Measurements from ENCODE around the gene SLCO3A1.

The SLCO3A1 gene

GRCh38 chr15:91896341-91897055 lies 43.0 kb downstream of the SLCO3A1 start:
- H3K9me3 ChIP-seq (ENCODE audit: low read length): no peaks in the 10 kb centered on the region
- no peaks in the 10 kb centered on the region for H3K36me3 ChIP-seq (ENCODE audit: insufficient read depth, low read length)
- H3K27ac ChIP-seq (ENCODE audit: low read depth, low read length): no peak overlapping the region
- no peak overlapping the region for H3K9ac ChIP-seq (ENCODE audit: low read length)
- H3K4me1 ChIP-seq (ENCODE audit: insufficient read depth, low read length): no peaks in the 10 kb centered on the region
- no peaks in the 10 kb centered on the region for H3K27me3 ChIP-seq (ENCODE audit: control insufficient read depth in 1 of 2, insufficient read depth in 2 of 2, low read length in 2 of 2)
- no peak overlapping the region for H3K4me3 ChIP-seq (ENCODE audit: low read depth in 1 of 2, low read length in 2 of 2)

- Histone ChIP-seq H3K27ac (ENCODE audit: low read depth, low read length) (no peak overlapping the region), H3K4me1 (ENCODE audit: insufficient read depth, low read length) (no peaks in the 10 kb centered on the region), H3K27me3 (ENCODE audit: control insufficient read depth in 1 of 2, insufficient read depth in 2 of 2, low read length in 2 of 2) (no peaks in the 10 kb centered on the region), H3K4me3 (ENCODE audit: low read depth in 1 of 2, low read length in 2 of 2) (no peak overlapping the region), H3K36me3 (ENCODE audit: insufficient read depth, low read length) (no peaks in the 10 kb centered on the region), H3K9ac (ENCODE audit: low read length) (no peak overlapping the region), H3K9me3 (ENCODE audit: low read length) (no peaks in the 10 kb centered on the region)
Observed at GRCh38 chr15:91897585-91898372, 44.3 kb downstream of the SLCO3A1 start.

GRCh38 chr15:91898843-91899242 lies 45.3 kb downstream of the SLCO3A1 start:
- H3K27ac ChIP-seq (ENCODE audit: low read depth, low read length): no peak overlapping the region
- no peaks in the 10 kb centered on the region for H3K27me3 ChIP-seq (ENCODE audit: control insufficient read depth in 1 of 2, insufficient read depth in 2 of 2, low read length in 2 of 2)
- no peaks in the 10 kb centered on the region for H3K9me3 ChIP-seq (ENCODE audit: low read length)
- no peaks in the 10 kb centered on the region for H3K4me1 ChIP-seq (ENCODE audit: insufficient read depth, low read length)
- H3K9ac ChIP-seq (ENCODE audit: low read length): no peak overlapping the region
- no peaks in the 10 kb centered on the region for H3K36me3 ChIP-seq (ENCODE audit: insufficient read depth, low read length)
- H3K4me3 ChIP-seq (ENCODE audit: low read depth in 1 of 2, low read length in 2 of 2): no peak overlapping the region

- Histone ChIP-seq H3K4me3 (ENCODE audit: low read depth in 1 of 2, low read length in 2 of 2) (no peak overlapping the region), H3K27me3 (ENCODE audit: control insufficient read depth in 1 of 2, insufficient read depth in 2 of 2, low read length in 2 of 2) (no peaks in the 10 kb centered on the region), H3K27ac (ENCODE audit: low read depth, low read length) (no peak overlapping the region), H3K9ac (ENCODE audit: low read length) (no peak overlapping the region), H3K9me3 (ENCODE audit: low read length) (no peaks in the 10 kb centered on the region), H3K4me1 (ENCODE audit: insufficient read depth, low read length) (no peaks in the 10 kb centered on the region), H3K36me3 (ENCODE audit: insufficient read depth, low read length) (no peaks in the 10 kb centered on the region)
Observed at GRCh38 chr15:91904942-91905341, 51.4 kb downstream of the SLCO3A1 start.

GRCh38 chr15:91908391-91908790 lies 54.9 kb downstream of the SLCO3A1 start:
- Histone ChIP-seq H3K36me3 (ENCODE audit: insufficient read depth, low read length) (no peaks in the 10 kb centered on the region), H3K9ac (ENCODE audit: low read length) (no peak overlapping the region), H3K27me3 (ENCODE audit: control insufficient read depth in 1 of 2, insufficient read depth in 2 of 2, low read length in 2 of 2) (no peaks in the 10 kb centered on the region), H3K27ac (ENCODE audit: low read depth, low read length) (no peak overlapping the region), H3K4me3 (ENCODE audit: low read depth in 1 of 2, low read length in 2 of 2) (no peak overlapping the region), H3K9me3 (ENCODE audit: low read length) (no peaks in the 10 kb centered on the region), H3K4me1 (ENCODE audit: insufficient read depth, low read length) (no peaks in the 10 kb centered on the region)

GRCh38 chr15:91909111-91909510 lies 55.6 kb downstream of the SLCO3A1 start:
- Histone ChIP-seq H3K27ac (ENCODE audit: low read depth, low read length) (no peak overlapping the region), H3K4me1 (ENCODE audit: insufficient read depth, low read length) (no peaks in the 10 kb centered on the region), H3K4me3 (ENCODE audit: low read depth in 1 of 2, low read length in 2 of 2) (no peak overlapping the region), H3K9me3 (ENCODE audit: low read length) (no peaks in the 10 kb centered on the region), H3K9ac (ENCODE audit: low read length) (no peak overlapping the region), H3K27me3 (ENCODE audit: control insufficient read depth in 1 of 2, insufficient read depth in 2 of 2, low read length in 2 of 2) (no peaks in the 10 kb centered on the region), H3K36me3 (ENCODE audit: insufficient read depth, low read length) (no peaks in the 10 kb centered on the region)

GRCh38 chr15:91909574-91909973 lies 56.1 kb downstream of the SLCO3A1 start:
- Histone ChIP-seq H3K27me3 (ENCODE audit: control insufficient read depth in 1 of 2, insufficient read depth in 2 of 2, low read length in 2 of 2) (no peaks in the 10 kb centered on the region), H3K36me3 (ENCODE audit: insufficient read depth, low read length) (no peaks in the 10 kb centered on the region), H3K27ac (ENCODE audit: low read depth, low read length) (no peak overlapping the region), H3K9me3 (ENCODE audit: low read length) (no peaks in the 10 kb centered on the region), H3K9ac (ENCODE audit: low read length) (no peak overlapping the region), H3K4me1 (ENCODE audit: insufficient read depth, low read length) (no peaks in the 10 kb centered on the region), H3K4me3 (ENCODE audit: low read depth in 1 of 2, low read length in 2 of 2) (no peak overlapping the region)

- Histone ChIP-seq H3K9me3 (ENCODE audit: low read length) (no peaks in the 10 kb centered on the region), H3K9ac (ENCODE audit: low read length) (no peak overlapping the region), H3K27ac (ENCODE audit: low read depth, low read length) (no peak overlapping the region), H3K36me3 (ENCODE audit: insufficient read depth, low read length) (no peaks in the 10 kb centered on the region), H3K4me1 (ENCODE audit: insufficient read depth, low read length) (no peaks in the 10 kb centered on the region), H3K27me3 (ENCODE audit: control insufficient read depth in 1 of 2, insufficient read depth in 2 of 2, low read length in 2 of 2) (no peaks in the 10 kb centered on the region), H3K4me3 (ENCODE audit: low read depth in 1 of 2, low read length in 2 of 2) (no peak overlapping the region)
Observed at GRCh38 chr15:91911844-91912243, 58.3 kb downstream of the SLCO3A1 start.

- Histone ChIP-seq H3K27ac (ENCODE audit: low read depth, low read length) (no peak overlapping the region), H3K36me3 (ENCODE audit: insufficient read depth, low read length) (no peaks in the 10 kb centered on the region), H3K4me1 (ENCODE audit: insufficient read depth, low read length) (no peaks in the 10 kb centered on the region), H3K4me3 (ENCODE audit: low read depth in 1 of 2, low read length in 2 of 2) (no peak overlapping the region), H3K9ac (ENCODE audit: low read length) (no peak overlapping the region), H3K27me3 (ENCODE audit: control insufficient read depth in 1 of 2, insufficient read depth in 2 of 2, low read length in 2 of 2) (no peaks in the 10 kb centered on the region), H3K9me3 (ENCODE audit: low read length) (no peaks in the 10 kb centered on the region)
Observed at GRCh38 chr15:91912336-91912735, 58.8 kb downstream of the SLCO3A1 start.

- no peaks in the 10 kb centered on the region for H3K4me1 ChIP-seq (ENCODE audit: insufficient read depth, low read length)
- no peak overlapping the region for H3K9ac ChIP-seq (ENCODE audit: low read length)
- H3K27me3 ChIP-seq (ENCODE audit: control insufficient read depth in 1 of 2, insufficient read depth in 2 of 2, low read length in 2 of 2): no peaks in the 10 kb centered on the region
- H3K36me3 ChIP-seq (ENCODE audit: insufficient read depth, low read length): no peaks in the 10 kb centered on the region
- no peak overlapping the region for H3K27ac ChIP-seq (ENCODE audit: low read depth, low read length)
- H3K4me3 ChIP-seq (ENCODE audit: low read depth in 1 of 2, low read length in 2 of 2): no peak overlapping the region
- no peaks in the 10 kb centered on the region for H3K9me3 ChIP-seq (ENCODE audit: low read length)
Observed at GRCh38 chr15:91913560-91913959, 60.1 kb downstream of the SLCO3A1 start.

- Histone ChIP-seq H3K4me1 (ENCODE audit: insufficient read depth, low read length) (no peaks in the 10 kb centered on the region), H3K36me3 (ENCODE audit: insufficient read depth, low read length) (no peaks in the 10 kb centered on the region), H3K27me3 (ENCODE audit: control insufficient read depth in 1 of 2, insufficient read depth in 2 of 2, low read length in 2 of 2) (no peaks in the 10 kb centered on the region), H3K9ac (ENCODE audit: low read length) (no peak overlapping the region), H3K9me3 (ENCODE audit: low read length) (no peaks in the 10 kb centered on the region), H3K27ac (ENCODE audit: low read depth, low read length) (no peak overlapping the region), H3K4me3 (ENCODE audit: low read depth in 1 of 2, low read length in 2 of 2) (no peak overlapping the region)
Observed at GRCh38 chr15:91915576-91915975, 62.1 kb downstream of the SLCO3A1 start.

- Histone ChIP-seq H3K27me3 (ENCODE audit: control insufficient read depth in 1 of 2, insufficient read depth in 2 of 2, low read length in 2 of 2) (no peaks in the 10 kb centered on the region), H3K4me1 (ENCODE audit: insufficient read depth, low read length) (no peaks in the 10 kb centered on the region), H3K27ac (ENCODE audit: low read depth, low read length) (no peak overlapping the region)
Observed at GRCh38 chr15:91916051-91916450, 62.5 kb downstream of the SLCO3A1 start.

More at GRCh38 chr15:91916051-91916450, 62.5 kb downstream of the SLCO3A1 start:
- Histone ChIP-seq H3K36me3 (ENCODE audit: insufficient read depth, low read length) (no peaks in the 10 kb centered on the region), H3K9me3 (ENCODE audit: low read length) (no peaks in the 10 kb centered on the region), H3K4me3 (ENCODE audit: low read depth in 1 of 2, low read length in 2 of 2) (no peak overlapping the region), H3K9ac (ENCODE audit: low read length) (no peak overlapping the region)
